Panc1 (cell line): ENCODE results near the gene KLK14. TPM values are rescaled to one million over a fixed set of nuclear protein-coding genes. Genes with fewer than 3 reads are reported as not detected.

ENCODE experiments used
- ATAC-seq: fragments of 200-7000 bp; cut with Tn5 transposase; 2 replicates; pipeline ENCODE4 v1.9.1; 2020; ENCODE audit warnings: mild to moderate bottlenecking, moderate library complexity
- BruUV-seq: library from RNA; stranded (reverse); fragments of 400-500 nt; replicated peaks from 2 replicates; lab custom pipeline; 2021; lab: Mats Ljungman, UMichigan
- CTCF ChIA-PET: fragments of 300-600 bp; sonication (Branson Sonifier 250); formaldehyde crosslinking; loops from one replicate; lab custom pipeline; 2022; ENCODE audit warnings: antibody characterized with exemption; lab: Charles Lee
- POLR2A ChIA-PET: fragments of 300-600 bp; sonication (Branson Sonifier 250); formaldehyde crosslinking; loops from one replicate; lab custom pipeline; 2022; ENCODE audit warnings: antibody characterized with exemption; lab: Charles Lee
- DNase-seq: peaks from one replicate; pipeline ENCODE4 v3.0.0-alpha.2; 2010; ENCODE audit warnings: low read depth, low spot score
- H3K27ac ChIP-seq: 2 replicates; pipeline ENCODE4 v1.5.1; 2011; ENCODE audit warnings: mild to moderate bottlenecking, low read length, inconsistent platforms
- H3K27me3 ChIP-seq: fragments of 200-500 bp; sonication (Bioruptor generic); 2 replicates; pipeline ENCODE4 v1.6.0; 2014; ENCODE audit warnings: low read length, inconsistent platforms; ENCODE audit not compliant: control insufficient read depth, insufficient read depth
- H3K36me3 ChIP-seq: fragments of 200-500 bp; sonication (Bioruptor generic); 2 replicates; pipeline ENCODE4 v1.5.1; 2014; ENCODE audit warnings: inconsistent platforms, mild to moderate bottlenecking, low read length, moderate library complexity; ENCODE audit not compliant: control insufficient read depth, insufficient read depth
- H3K4me1 ChIP-seq: 2 replicates; pipeline ENCODE4 v1.5.1; 2011; ENCODE audit warnings: inconsistent platforms, mild to moderate bottlenecking, low read length, moderate library complexity; ENCODE audit not compliant: control insufficient read depth, insufficient read depth
- H3K4me3 ChIP-seq, 2 experiments: 2 replicates each; pipeline ENCODE4 v1.5.1; 2011 to 2012; ENCODE audit warnings: low read depth in 2 of 2, low read length in 2 of 2, mild to moderate bottlenecking in 2 of 2, inconsistent platforms in 1 of 2, moderate library complexity in 1 of 2
- H3K9me3 ChIP-seq: fragments of 200-500 bp; sonication (Bioruptor generic); 2 replicates; pipeline ENCODE4 v1.5.1; 2014; ENCODE audit warnings: low read depth, mild to moderate bottlenecking, inconsistent platforms, low read length, moderate library complexity; ENCODE audit not compliant: control insufficient read depth, insufficient read depth
- POLR2AphosphoS5 ChIP-seq: IDR thresholded peaks from 2 replicates; pipeline ENCODE4 v1.6.1; 2012; ENCODE audit warnings: mild to moderate bottlenecking, low read depth, low read length, moderate library complexity
- REST ChIP-seq, 2 experiments: IDR thresholded peaks; 2 replicates each; pipeline ENCODE4 v1.6.1; 2011 to 2012; ENCODE audit warnings: low read depth in 2 of 2, control low read depth in 1 of 2, low read length in 1 of 2, mild to moderate bottlenecking in 1 of 2, moderate library complexity in 1 of 2; ENCODE audit not compliant: insufficient read depth in 1 of 2
- SIN3A ChIP-seq: IDR thresholded peaks from 2 replicates; pipeline ENCODE4 v1.6.1; 2012; ENCODE audit warnings: low read depth, mild to moderate bottlenecking, low read length, moderate library complexity, borderline replicate concordance; ENCODE audit not compliant: insufficient read depth
- TCF7L2 ChIP-seq: IDR thresholded peaks from 2 replicates; pipeline ENCODE4 v1.6.1; 2011; ENCODE audit warnings: mild to moderate bottlenecking, low read depth, low read length, inconsistent platforms
- in situ Hi-C: cut with HindIII; loops from 2 replicates; pipeline ENCODE4 v1.10.0; 2016; ENCODE audit warnings: low sequenced_read_pairs, low pct_unique_long_range_greater_than_20kb
- intact Hi-C: fragments of 100-400 bp; cut with micrococcal nuclease; formaldehyde crosslinking; loops from one replicate; pipeline ENCODE4 v1.10.0; 2022; ENCODE audit not compliant: unreplicated experiment
- total RNA-seq: library from RNA; stranded (reverse); gene quantifications from one replicate; pipeline ENCODE4 v1.2.1, GENCODE V29; 2021; ENCODE audit not compliant: unreplicated experiment
- TF ChIP-seq, protein P1 (sequence below): fragments of 450-650 bp; IDR thresholded peaks from 2 replicates; pipeline ENCODE4 v1.5.1; 2017; ENCODE audit warnings: mild to moderate bottlenecking

The KLK14 gene
- total RNA-seq, 1 experiment from 2014 or later: not detected

GRCh38 chr19:51055866-51056265, 26.8 kb downstream of the KLK14 start:
- ChIA-PET POLR2A (no interaction called here), CTCF (no interaction called here)
- intact Hi-C loops: no loop called here
- in situ Hi-C loops: no loop called here
- Histone ChIP-seq H3K27ac (no peak overlapping the region), H3K4me1 (no peaks in the 10 kb centered on the region), H3K4me3 (no peak overlapping the region), H3K9me3 (no peaks in the 10 kb centered on the region), H3K36me3 (no peaks in the 10 kb centered on the region), H3K27me3 (no peaks in the 10 kb centered on the region; the same call in 1 of the 2 replicates)
- no peak for TF ChIP-seq POLR2AphosphoS5
- no peak for TF ChIP-seq SIN3A
- TF ChIP-seq REST (IDR thresholded peaks at IDR 0.05; ENCODE audit: insufficient read depth in 1 of 2, low read depth in 2 of 2, low read length in 1 of 2): no peak
- no peak for TF ChIP-seq TCF7L2
- TF ChIP-seq, protein P1, sequence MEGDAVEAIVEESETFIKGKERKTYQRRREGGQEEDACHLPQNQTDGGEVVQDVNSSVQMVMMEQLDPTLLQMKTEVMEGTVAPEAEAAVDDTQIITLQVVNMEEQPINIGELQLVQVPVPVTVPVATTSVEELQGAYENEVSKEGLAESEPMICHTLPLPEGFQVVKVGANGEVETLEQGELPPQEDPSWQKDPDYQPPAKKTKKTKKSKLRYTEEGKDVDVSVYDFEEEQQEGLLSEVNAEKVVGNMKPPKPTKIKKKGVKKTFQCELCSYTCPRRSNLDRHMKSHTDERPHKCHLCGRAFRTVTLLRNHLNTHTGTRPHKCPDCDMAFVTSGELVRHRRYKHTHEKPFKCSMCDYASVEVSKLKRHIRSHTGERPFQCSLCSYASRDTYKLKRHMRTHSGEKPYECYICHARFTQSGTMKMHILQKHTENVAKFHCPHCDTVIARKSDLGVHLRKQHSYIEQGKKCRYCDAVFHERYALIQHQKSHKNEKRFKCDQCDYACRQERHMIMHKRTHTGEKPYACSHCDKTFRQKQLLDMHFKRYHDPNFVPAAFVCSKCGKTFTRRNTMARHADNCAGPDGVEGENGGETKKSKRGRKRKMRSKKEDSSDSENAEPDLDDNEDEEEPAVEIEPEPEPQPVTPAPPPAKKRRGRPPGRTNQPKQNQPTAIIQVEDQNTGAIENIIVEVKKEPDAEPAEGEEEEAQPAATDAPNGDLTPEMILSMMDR: no peak
- DNase-seq (no peak), ATAC-seq (no peak)
- no TSS peak for BruUV-seq

DNA sequence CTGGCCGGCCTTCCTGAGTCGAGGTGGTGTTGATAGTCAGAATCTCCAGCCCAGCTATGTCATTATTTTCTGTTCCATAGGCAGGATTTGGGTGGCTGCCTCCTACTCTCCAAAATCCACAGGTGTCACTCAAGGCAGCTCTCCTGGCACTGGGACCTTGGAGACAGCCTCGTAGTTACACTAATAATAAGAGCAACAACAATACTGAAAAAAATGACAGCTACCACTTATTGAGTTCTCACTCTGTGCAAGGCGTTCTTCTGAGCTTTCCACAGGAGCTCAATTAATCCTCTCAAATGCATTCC, 35.7 kb downstream of the KLK14 start:
- DNase-seq: no peak
- Histone ChIP-seq H3K9me3 (no peaks in the 10 kb centered on the region), H3K27me3 (no peaks in the 10 kb centered on the region; the same call in 1 of the 2 replicates), H3K36me3 (no peaks in the 10 kb centered on the region), H3K4me3 (no peak overlapping the region), H3K27ac (no peak overlapping the region), H3K4me1 (no peaks in the 10 kb centered on the region)
- ChIA-PET POLR2A (interaction anchor here (0.5 kb wide), 1 partner anchor 40 kb away, joined by 5 read pairs; no protein-coding TSS in a partner anchor), CTCF (no interaction called here)
- in situ Hi-C loops: no loop called here
- ATAC-seq: no peak
- TF ChIP-seq SIN3A (no peak), TCF7L2 (no peak), REST (IDR thresholded peaks at IDR 0.05; ENCODE audit: insufficient read depth in 1 of 2, low read depth in 2 of 2, low read length in 1 of 2) (no peak), POLR2AphosphoS5 (no peak)
- TF ChIP-seq, protein P1: no peak
- intact Hi-C loops: no loop called here
- BruUV-seq: no TSS peak
